ENCODE measurements around the gene TRABD2B. TPM values are rescaled to one million over a fixed set of nuclear protein-coding genes. Genes with fewer than 3 reads are reported as not detected.

Gene TRABD2B
- total RNA-seq, 2 donors from 2014 or later = 3.1 to 8.1 TPM

DNA sequence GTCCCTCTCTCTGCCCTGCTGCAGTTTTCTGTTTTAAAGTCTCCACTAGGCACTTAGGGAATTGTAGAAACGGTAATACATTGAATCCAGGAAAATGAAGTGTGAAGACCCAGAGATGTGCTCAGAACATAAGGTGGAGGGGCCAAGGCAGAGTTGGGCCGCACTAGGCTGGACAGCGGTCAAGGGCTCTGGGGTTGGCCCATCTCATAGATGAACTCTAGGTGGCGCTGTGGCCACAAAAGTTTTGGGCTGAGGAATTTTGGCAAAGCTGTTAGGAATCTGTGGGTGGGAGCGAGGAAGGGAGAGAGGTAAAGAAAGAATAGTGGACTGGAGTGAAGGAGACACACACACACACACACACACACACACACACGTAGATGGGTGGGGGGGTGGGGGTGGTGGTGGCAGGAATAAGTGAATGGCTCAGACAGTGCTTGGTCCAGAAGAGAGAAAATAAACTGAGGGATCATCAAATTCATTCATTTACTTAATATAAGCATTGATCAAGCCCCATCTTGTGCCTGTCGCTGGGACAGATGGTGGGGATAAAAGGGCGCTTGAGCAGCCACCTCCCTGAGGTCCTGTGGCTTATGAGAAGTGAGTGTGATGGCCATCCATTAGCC, 258.5 kb downstream of the TRABD2B start:
- H3K36me3 ChIP-seq = no peaks in the 10 kb centered on the region
- TF ChIP-seq, protein P1, sequence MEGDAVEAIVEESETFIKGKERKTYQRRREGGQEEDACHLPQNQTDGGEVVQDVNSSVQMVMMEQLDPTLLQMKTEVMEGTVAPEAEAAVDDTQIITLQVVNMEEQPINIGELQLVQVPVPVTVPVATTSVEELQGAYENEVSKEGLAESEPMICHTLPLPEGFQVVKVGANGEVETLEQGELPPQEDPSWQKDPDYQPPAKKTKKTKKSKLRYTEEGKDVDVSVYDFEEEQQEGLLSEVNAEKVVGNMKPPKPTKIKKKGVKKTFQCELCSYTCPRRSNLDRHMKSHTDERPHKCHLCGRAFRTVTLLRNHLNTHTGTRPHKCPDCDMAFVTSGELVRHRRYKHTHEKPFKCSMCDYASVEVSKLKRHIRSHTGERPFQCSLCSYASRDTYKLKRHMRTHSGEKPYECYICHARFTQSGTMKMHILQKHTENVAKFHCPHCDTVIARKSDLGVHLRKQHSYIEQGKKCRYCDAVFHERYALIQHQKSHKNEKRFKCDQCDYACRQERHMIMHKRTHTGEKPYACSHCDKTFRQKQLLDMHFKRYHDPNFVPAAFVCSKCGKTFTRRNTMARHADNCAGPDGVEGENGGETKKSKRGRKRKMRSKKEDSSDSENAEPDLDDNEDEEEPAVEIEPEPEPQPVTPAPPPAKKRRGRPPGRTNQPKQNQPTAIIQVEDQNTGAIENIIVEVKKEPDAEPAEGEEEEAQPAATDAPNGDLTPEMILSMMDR (IDR thresholded peaks at IDR 0.05) = peak; percentile 53 to 85
- H3K27me3 ChIP-seq = no peaks in the 10 kb centered on the region
- no peaks in the 10 kb centered on the region for H3K9me3 ChIP-seq
- no peak overlapping the region for H3K4me3 ChIP-seq
- H3K4me1 ChIP-seq = no peaks in the 10 kb centered on the region
- no peak overlapping the region for H3K27ac ChIP-seq
- DNase-seq (ENCODE audit: low spot score) = no peak

DNA sequence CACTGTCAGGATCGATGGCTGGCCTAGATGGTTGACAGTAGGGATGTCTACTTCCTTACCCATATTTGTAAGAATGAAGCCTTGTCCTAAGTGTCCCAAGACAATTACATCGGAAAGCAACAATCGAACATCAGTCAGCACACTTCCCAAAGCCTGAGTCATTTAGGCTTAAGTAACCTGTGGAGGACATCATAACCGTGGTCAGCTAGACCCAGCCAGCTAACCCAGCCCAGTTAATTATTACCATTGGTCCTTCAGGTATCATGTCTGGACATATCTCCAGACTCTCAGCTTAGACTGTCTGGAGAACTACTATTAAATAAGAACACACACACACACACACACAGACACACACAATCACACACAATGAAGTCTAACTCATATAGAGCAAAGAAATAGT, 264.7 kb downstream of the TRABD2B start:
- Histone ChIP-seq H3K4me1 (no peaks in the 10 kb centered on the region), H3K27me3 (no peaks in the 10 kb centered on the region), H3K36me3 (no peaks in the 10 kb centered on the region), H3K9me3 (no peaks in the 10 kb centered on the region), H3K4me3 (no peak overlapping the region), H3K27ac (no peak overlapping the region)
- TF ChIP-seq, protein P1 (IDR thresholded peaks at IDR 0.05) = no peak
- no peak for DNase-seq (ENCODE audit: low spot score)

DNA sequence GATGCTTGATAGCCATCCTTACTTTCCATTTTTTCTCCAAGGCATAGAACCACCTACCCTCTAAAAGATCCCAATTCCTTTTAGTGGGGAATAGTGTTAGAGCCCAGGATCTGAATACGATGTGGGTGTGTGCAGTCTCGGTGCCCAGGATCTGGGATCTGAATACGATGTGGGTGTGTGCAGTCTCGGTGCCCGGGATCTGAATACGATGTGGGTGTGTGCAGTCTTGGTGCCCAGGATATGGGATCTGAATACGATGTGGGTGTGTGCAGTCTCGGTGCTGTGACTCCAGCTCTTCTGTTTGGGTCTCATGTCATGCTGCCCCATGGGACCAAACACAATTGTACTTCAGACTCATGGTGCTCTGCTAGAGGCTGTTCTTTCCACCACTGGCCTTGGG, 265.5 kb downstream of the TRABD2B start:
- TF ChIP-seq, protein P1 (IDR thresholded peaks at IDR 0.05) = no peak
- DNase-seq (ENCODE audit: low spot score) = no peak
- H3K9me3 ChIP-seq = no peaks in the 10 kb centered on the region
- H3K27ac ChIP-seq = no peak overlapping the region
- no peaks in the 10 kb centered on the region for H3K36me3 ChIP-seq
- H3K4me1 ChIP-seq = no peaks in the 10 kb centered on the region
- no peaks in the 10 kb centered on the region for H3K27me3 ChIP-seq
- H3K4me3 ChIP-seq = no peak overlapping the region

DNA sequence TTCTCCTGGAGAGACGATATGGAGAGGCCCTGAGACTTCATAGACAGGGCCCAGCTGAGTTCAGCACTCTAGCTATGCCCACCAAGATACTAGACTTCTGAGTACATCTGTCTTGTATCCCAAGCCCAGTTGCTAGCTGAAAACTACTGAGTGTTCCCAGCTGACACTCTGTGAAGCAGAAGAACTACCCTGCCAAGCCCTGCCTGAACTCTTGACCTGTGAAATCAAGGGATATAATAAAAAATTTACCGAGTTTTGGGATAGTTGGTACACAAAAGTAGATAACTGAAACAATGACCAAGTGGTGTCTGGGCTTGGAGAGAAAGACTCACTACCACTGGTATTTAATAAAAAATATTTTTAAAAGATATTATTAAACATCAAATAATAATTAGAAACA, 267.5 kb downstream of the TRABD2B start:
- TF ChIP-seq, protein P1 (IDR thresholded peaks at IDR 0.05) = no peak
- H3K27me3 ChIP-seq = no peaks in the 10 kb centered on the region

DNA sequence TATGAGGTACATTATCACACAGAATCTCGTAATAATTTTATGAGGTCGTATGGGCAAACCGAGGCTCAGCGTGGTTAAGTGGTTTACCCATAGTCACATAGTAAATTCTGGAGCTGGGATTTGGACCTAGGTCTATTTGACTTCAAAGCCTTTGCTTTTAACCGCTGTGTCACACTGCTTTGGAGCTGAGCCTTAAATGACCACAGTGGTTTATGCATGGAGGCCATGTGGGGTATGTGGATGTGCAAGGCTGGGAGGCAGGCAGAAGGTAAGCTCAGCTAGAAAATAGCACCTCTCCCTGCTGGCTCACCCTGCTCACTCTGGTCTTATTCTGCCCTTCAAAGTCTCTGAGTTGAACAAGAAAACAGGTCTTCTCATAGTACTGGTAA, 269.5 kb downstream of the TRABD2B start:
- Histone ChIP-seq H3K4me1 (peaks cover 0 to 19% of the 10 kb centered on the region in 2 donors), H3K4me3 (no peak overlapping the region), H3K27me3 (peaks cover 0 to 5% of the 10 kb centered on the region in 2 donors), H3K36me3 (no peaks in the 10 kb centered on the region), H3K9me3 (no peaks in the 10 kb centered on the region), H3K27ac (no peak overlapping the region)
- DNase-seq (ENCODE audit: low spot score) = no peak
- TF ChIP-seq, protein P1 (IDR thresholded peaks at IDR 0.05) = no peak

More for the DNA sequence above, 267.5 kb downstream of the TRABD2B start:
- Histone ChIP-seq H3K9me3 (no peaks in the 10 kb centered on the region), H3K36me3 (no peaks in the 10 kb centered on the region), H3K4me3 (no peak overlapping the region), H3K27ac (no peak overlapping the region), H3K4me1 (peaks cover 0 to 15% of the 10 kb centered on the region in 2 donors)
- DNase-seq (ENCODE audit: low spot score) = no peak
